ENCODE measurements around the gene CTNNA1.

The CTNNA1 gene

DNA sequence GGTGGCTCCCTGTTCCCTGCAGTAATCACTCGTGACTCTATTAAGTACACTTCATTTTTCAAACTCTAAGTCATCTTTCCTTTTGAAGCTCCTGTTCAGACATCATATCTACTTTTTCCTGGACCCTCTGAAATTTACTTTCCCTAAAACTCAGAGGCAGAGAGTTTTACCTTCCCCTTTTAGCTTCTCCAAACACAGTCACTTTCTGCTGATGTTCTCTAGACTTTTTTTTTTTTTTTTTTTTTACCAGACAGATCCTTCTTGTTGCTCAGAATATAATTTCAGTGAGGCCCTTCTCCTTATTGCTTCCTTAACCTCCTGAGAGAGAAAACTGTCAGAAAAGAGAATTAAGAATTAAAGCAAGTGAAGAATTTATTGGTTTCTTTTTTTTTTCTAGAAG is 208.5 kb downstream of the CTNNA1 start:
- H3K4me3 ChIP-seq (ENCODE audit: low read depth, low read length): no peak overlapping the region
- TF ChIP-seq, protein P1, sequence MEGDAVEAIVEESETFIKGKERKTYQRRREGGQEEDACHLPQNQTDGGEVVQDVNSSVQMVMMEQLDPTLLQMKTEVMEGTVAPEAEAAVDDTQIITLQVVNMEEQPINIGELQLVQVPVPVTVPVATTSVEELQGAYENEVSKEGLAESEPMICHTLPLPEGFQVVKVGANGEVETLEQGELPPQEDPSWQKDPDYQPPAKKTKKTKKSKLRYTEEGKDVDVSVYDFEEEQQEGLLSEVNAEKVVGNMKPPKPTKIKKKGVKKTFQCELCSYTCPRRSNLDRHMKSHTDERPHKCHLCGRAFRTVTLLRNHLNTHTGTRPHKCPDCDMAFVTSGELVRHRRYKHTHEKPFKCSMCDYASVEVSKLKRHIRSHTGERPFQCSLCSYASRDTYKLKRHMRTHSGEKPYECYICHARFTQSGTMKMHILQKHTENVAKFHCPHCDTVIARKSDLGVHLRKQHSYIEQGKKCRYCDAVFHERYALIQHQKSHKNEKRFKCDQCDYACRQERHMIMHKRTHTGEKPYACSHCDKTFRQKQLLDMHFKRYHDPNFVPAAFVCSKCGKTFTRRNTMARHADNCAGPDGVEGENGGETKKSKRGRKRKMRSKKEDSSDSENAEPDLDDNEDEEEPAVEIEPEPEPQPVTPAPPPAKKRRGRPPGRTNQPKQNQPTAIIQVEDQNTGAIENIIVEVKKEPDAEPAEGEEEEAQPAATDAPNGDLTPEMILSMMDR (IDR thresholded peaks at IDR 0.05; ENCODE audit: low read depth, low read length, missing control alignments): no peak
- no peak for DNase-seq (ENCODE audit: low read depth)

DNA sequence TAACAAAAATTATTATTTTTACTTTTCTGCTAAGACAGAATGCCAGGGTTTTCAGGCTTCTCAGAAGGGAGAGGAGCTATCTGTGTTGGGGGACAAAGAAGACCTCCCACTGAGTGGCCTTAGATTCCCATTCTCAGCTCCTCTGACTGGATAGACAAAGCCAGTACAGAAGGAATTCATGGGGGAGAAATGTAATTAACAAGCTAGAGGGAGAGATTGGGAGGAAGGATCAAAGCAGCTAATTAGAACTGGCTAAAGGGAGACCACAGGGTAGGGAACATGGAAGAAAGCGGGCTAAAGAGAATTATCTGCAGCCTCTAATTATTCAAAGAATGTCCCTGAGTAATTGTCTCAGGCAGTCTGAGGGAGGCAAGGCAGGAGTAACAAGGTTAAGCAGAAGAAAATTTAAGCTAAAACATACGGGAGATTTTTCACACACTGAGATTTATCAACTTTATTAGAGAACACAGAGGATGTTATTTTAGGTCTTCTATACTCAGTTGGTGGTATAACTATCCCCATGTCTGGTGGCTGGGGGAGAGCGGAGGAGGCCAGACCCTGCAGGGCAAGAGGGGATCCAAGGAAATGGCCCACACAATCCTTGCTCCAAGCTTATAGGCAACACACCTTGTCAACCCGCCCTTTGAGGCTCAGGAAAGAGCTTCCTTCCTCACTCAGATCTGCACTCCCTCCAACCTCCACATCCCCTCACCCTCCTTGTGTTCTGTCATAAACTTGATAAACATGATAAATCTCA is 209.6 kb downstream of the CTNNA1 start:
- DNase-seq (ENCODE audit: low read depth): no peak
- no peak overlapping the region for H3K4me3 ChIP-seq (ENCODE audit: low read depth, low read length)
- TF ChIP-seq, protein P1 (IDR thresholded peaks at IDR 0.05; ENCODE audit: low read depth, low read length, missing control alignments): no peak

DNA sequence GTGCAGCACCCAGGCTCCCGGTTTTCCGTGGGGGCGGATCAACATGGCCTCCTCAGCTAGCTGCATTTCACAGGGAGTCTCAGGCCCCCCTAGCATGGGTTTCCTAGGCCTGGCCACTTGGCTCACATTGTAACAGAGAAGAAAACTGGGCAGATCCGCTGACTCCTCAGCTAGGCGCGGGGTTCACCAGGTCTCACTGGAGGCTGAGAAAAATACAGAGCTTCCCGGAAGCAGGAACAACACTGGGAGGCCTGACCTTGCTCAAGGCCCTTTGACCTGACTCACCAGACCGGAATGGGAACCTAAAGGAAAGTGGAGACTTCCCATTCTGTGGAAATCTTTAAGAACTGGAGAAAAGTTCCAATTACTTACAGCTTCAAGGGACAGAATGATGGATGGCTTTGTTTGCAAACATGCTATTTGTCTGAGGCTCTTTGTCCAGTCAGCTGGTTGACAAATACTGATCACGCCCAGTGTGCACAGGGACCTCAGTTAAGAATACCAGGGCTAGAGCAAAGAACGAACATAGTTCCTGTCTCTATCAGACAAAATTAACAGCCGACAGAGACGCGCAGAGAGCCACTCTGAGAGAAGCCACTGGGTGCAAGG is 210.6 kb downstream of the CTNNA1 start:
- H3K4me3 ChIP-seq (ENCODE audit: low read depth, low read length): no peak overlapping the region

DNA sequence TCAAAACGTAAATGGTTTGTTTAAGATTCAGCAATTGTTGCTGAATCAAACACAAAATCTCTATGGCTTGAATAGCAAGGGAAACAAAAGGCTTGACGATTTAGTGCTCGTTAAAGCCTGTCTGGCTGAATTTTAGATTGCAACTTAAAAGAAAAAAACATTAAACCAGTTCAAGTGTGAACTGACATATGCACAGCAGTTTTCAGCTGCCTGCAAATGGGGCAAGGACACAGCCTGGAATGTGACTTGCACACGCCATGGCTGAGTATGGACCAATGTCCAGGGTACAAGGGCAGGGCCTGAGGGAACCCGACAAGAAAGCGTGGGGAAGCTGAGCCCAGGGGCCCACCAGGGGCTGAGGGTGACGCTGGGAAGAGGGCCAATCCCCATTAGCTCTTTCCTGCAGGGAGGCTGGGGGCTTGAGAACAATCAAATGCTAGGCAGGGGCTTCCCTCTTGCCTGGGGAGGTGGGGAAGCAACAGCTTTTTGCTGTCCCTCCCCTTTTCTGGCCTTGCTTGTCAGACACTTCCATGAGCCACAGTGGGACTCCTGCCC is 211.5 kb downstream of the CTNNA1 start:
- no peak overlapping the region for H3K4me3 ChIP-seq (ENCODE audit: low read depth, low read length)
- DNase-seq (ENCODE audit: low read depth): no peak
- TF ChIP-seq, protein P1 (IDR thresholded peaks at IDR 0.05; ENCODE audit: low read depth, low read length, missing control alignments): no peak

More for the DNA sequence above, 210.6 kb downstream of the CTNNA1 start:
- TF ChIP-seq, protein P1 (IDR thresholded peaks at IDR 0.05; ENCODE audit: low read depth, low read length, missing control alignments): no peak
- DNase-seq (ENCODE audit: low read depth): no peak

DNA sequence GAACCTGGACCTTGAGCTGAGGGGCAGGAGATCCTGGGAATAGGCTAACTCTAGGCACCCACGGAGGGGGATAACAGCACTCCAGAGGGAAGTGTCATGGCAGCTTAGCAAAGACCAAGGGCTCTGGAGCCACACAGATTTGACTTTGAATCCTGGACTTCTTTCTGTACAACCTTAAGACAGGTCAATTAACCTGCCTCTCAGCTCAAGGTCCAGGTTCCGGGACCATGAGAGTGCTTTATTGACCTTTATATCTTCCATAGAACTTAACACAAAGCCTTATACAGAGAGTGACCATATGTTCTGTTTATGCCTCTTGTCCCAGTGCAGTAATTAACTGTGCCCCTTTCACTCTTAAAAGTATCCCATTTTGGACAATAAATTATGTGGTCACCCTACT is 212.4 kb downstream of the CTNNA1 start:
- TF ChIP-seq, protein P1 (IDR thresholded peaks at IDR 0.05; ENCODE audit: low read depth, low read length, missing control alignments): no peak
- no peak overlapping the region for H3K4me3 ChIP-seq (ENCODE audit: low read depth, low read length)
- no peak for DNase-seq (ENCODE audit: low read depth)

DNA sequence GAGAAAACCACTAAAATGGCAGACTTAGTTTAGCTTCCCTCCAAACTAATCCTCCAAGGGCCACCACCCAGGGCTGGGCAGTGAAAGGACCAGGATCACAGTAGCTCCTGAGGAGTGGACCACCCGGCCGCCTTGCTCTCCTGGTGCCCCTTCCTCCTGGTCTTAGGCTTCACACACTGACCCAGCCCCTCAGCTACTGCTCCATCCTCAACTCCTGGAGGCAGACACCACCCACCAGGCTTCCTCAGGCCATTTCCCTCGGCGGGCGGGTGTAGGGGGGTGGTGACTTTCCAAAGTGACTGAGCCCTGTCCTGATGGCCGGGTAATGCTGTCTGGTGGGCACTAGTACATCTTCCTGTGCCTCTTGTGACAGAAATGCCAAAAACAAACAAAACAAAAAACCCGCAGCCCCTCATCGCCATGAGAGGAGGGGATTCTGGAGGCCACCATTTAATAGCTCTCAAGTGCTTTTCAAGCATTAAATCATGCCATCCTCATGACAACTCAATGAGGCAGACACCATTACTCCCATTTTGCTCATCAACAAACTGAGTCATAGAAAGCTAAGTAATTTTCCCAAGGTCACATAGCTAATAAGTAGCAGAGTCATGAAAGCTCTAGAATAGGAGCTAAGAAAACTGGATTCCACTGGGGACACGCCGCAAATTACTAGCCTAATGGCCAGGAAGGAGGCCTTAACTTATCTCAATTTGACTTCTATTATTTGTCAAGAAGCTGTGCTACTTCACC is 213.2 kb downstream of the CTNNA1 start:
- TF ChIP-seq, protein P1 (IDR thresholded peaks at IDR 0.05; ENCODE audit: low read depth, low read length, missing control alignments): no peak
- H3K4me3 ChIP-seq (ENCODE audit: low read depth, low read length): no peak overlapping the region
- no peak for DNase-seq (ENCODE audit: low read depth)

Measured in GM12864 (cell line).